ENCODE data around the gene EHMT1. TPM values are rescaled to one million over a fixed set of nuclear protein-coding genes. Genes with fewer than 3 reads are reported as not detected.

The EHMT1 gene
- total RNA-seq, 4 donors from 2014 or later, result 77.2 to 300 (median 161) TPM

DNA sequence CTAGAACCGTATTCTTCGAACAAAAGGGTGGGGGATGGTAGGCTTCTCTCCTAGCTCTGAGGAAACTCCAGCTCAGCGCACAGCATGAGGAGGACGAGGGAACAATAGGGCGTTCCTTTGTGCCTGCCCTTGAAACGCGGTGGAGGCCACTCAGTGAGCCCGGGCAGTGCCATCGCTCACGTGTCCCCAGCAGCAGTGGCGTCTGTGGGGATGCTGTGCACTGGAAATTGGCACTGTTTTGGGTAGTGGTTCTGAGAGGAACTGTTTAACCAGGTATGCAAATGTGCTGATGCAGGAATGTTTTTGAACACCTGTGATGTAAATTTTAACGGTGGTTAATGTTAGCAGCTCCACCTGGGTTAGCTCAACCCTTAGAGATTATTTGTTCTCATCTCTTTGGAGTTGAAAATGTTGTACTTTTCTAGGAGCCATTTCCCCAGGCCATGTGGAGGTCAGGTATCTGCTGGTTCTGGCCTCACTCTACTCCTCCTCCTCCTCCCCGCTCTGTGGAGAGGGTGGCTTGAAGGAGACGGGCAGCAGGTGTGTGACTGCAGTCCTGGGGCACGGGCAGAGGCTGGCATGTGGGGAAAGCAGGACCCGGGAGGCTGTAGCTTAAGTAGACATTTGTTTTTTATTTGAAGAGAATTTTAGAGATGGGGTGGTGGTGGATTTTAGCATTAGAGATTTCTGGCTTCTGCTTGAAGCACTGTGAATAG, 48.3 kb downstream of the EHMT1 start:
- H3K27ac ChIP-seq, result no peak overlapping the region

GRCh38 chr9:137668203-137668602, 49.4 kb downstream of the EHMT1 start:
- Histone ChIP-seq H3K27me3 (no peaks in the 10 kb centered on the region), H3K36me3 (peaks cover 0 to 5% (median 0%) of the 10 kb centered on the region in 3 donors), H3K27ac (no peak overlapping the region), H3K4me1 (peaks cover 0 to 32% (median 6%) of the 10 kb centered on the region in 4 donors), H3K9me3 (no peaks in the 10 kb centered on the region), H3K4me3 (no peak overlapping the region)
- TF ChIP-seq POLR2A (IDR thresholded peaks at IDR 0.05), result no peak
- TF ChIP-seq CTCF (IDR thresholded peaks at IDR 0.05), result no peak
- DNase-seq, result no peak

More for the DNA sequence above, 48.3 kb downstream of the EHMT1 start:
- DNase-seq, result peak in 2 of 3 donors; percentile 41 to 60
- Histone ChIP-seq H3K9me3 (no peaks in the 10 kb centered on the region), H3K27me3 (no peaks in the 10 kb centered on the region), H3K36me3 (peaks cover 0 to 5% (median 0%) of the 10 kb centered on the region in 3 donors), H3K4me1 (peaks cover 0 to 30% (median 4%) of the 10 kb centered on the region in 4 donors), H3K4me3 (no peak overlapping the region)
- TF ChIP-seq CTCF (IDR thresholded peaks at IDR 0.05), result no peak
- no peak for TF ChIP-seq POLR2A (IDR thresholded peaks at IDR 0.05)

- Histone ChIP-seq H3K4me1 (peaks cover 0 to 43% (median 8%) of the 10 kb centered on the region in 4 donors), H3K9me3 (no peaks in the 10 kb centered on the region), H3K4me3 (no peak overlapping the region), H3K36me3 (peaks cover 0 to 5% (median 0%) of the 10 kb centered on the region in 3 donors), H3K27ac (no peak overlapping the region), H3K27me3 (no peaks in the 10 kb centered on the region)
- DNase-seq, result peak in 2 of 3 donors; percentile 44 to 57
- TF ChIP-seq CTCF (IDR thresholded peaks at IDR 0.05) (no peak), POLR2A (IDR thresholded peaks at IDR 0.05) (no peak)
Observed at GRCh38 chr9:137669261-137669672, 50.5 kb downstream of the EHMT1 start.

GRCh38 chr9:137670391-137671195, 51.8 kb downstream of the EHMT1 start:
- TF ChIP-seq CTCF (IDR thresholded peaks at IDR 0.05), result peak in 1 of 6 experiments; percentile 18
- TF ChIP-seq POLR2A (IDR thresholded peaks at IDR 0.05), result peak in 1 of 2 donors; percentile 45
- peaks cover 0 to 49% (median 8%) of the 10 kb centered on the region in 4 donors for H3K4me1 ChIP-seq
- DNase-seq, result peak in 2 of 3 donors; percentile 83 to 90
- peaks cover 0 to 5% (median 0%) of the 10 kb centered on the region in 3 donors for H3K36me3 ChIP-seq
- H3K4me3 ChIP-seq, result peak overlapping the region in 1 of 4 donors; percentile 5
- no peaks in the 10 kb centered on the region for H3K27me3 ChIP-seq
- no peaks in the 10 kb centered on the region for H3K9me3 ChIP-seq
- H3K27ac ChIP-seq, result peak overlapping the region in 3 of 4 donors; percentile 44 to 83 (median 80)

DNA sequence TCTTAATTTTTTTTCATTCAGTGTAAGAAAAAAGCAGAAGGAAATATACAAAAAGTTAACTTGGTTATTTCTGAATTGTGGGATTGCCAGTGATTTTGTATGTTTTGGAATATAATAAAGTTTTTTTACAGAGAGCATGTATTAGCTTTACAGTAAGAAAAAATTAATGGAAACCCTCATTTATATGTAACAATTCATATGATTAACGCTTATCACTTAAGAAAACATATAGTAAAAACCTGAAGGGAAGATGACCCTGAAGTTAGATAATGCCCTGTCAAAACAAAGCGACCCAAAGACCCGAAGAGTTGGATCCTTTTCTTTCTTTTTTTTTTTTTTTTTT, 52.4 kb downstream of the EHMT1 start:
- TF ChIP-seq POLR2A (IDR thresholded peaks at IDR 0.05) (no peak), CTCF (IDR thresholded peaks at IDR 0.05) (no peak)
- no peak for DNase-seq
- H3K27ac ChIP-seq, result peak overlapping the region in 2 of 4 donors; percentile 80 to 83
- no peaks in the 10 kb centered on the region for H3K27me3 ChIP-seq
- peaks cover 0 to 44% (median 8%) of the 10 kb centered on the region in 4 donors for H3K4me1 ChIP-seq
- no peak overlapping the region for H3K4me3 ChIP-seq
- H3K9me3 ChIP-seq, result no peaks in the 10 kb centered on the region
- H3K36me3 ChIP-seq, result peaks cover 0 to 5% (median 0%) of the 10 kb centered on the region in 3 donors

All from Peyer's patch (tissue), 4 donors.